Activated T-helper 1 cell treated with anti-CD3 and anti-CD28 coated beads, Interleukin-2, amount 50 U/mL, for 16 hours (primary cell): ENCODE measurements around the gene INTS1.

Source experiments
- DNase-seq, 2 donors: peaks; one replicate each; pipeline ENCODE4 v3.0.0-alpha.2; 2020; ENCODE audit warnings: low read depth in 1 of 2, low spot score in 1 of 2

The INTS1 gene

DNA sequence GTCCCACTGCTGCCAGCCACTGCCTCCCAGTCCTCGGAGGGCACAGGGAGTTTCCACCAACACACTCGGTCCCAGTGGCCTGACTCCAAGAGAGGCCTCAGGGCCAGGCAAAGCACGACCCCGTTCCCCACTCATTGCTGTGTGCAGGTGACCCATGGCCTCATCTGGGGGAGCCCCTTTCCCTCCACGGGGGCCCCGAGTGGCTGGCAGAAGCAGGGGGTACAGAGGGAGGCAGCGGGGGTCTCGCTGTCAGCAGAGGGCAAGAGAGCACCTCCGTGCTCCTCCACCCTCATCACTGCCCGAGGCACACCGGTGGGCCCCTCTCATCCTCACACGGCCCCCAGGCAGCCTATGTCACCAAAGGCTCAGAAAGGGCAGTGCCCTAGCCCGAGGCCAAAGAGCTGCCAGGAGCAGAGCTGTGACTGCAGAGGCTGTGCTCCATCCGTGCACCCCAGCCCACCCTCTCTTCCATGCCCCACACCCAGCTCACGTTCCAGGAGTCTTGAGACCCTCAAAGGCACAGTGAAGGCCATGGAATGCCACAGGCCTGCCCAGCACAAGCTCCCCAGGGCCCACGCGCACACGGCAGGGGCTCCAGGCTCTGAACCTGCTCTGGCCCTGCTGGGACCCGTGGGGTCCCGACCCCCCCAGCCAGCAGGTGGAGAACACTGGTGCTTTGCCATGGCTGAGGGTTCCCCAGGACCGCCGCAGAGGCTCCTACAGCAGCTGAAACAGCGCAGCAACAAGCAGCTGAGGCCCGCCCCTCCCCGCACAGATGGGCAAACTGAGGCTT lies 70.9 kb downstream of the INTS1 start:
- no peak for DNase-seq

DNA sequence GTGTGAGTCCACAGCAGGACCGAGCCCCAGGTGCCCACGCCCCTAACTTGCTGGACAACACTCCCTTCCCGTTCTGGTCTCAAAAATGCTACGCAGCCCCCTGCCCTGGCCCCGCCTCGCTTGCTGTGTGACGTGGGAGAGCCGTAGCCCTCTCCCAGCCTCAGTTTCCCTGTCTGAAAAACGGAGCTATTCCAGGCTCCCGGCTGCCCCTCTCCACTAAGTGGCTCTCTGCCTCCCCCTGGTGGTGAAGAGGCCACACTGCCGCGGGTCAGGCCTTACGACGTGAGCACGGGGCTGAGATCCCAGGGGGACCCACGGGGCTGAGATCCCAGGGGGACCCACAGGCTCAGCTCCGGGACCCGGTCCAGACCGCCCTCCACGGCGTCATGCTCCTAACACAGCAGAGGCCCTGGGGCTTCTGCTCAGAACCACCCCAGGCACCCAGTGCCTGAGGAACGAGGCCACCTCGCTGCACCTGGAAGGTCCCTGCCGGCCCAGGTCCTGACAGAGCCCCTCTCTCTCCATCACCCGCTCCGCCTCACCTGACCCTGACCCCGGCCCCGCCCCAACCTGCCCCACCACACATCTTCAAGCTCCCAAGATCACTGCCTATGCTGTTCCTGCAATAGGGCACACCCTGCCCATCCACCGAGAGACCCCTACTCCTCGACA lies 71.6 kb downstream of the INTS1 start:
- DNase-seq, result peak; percentile 69 to 70

DNA sequence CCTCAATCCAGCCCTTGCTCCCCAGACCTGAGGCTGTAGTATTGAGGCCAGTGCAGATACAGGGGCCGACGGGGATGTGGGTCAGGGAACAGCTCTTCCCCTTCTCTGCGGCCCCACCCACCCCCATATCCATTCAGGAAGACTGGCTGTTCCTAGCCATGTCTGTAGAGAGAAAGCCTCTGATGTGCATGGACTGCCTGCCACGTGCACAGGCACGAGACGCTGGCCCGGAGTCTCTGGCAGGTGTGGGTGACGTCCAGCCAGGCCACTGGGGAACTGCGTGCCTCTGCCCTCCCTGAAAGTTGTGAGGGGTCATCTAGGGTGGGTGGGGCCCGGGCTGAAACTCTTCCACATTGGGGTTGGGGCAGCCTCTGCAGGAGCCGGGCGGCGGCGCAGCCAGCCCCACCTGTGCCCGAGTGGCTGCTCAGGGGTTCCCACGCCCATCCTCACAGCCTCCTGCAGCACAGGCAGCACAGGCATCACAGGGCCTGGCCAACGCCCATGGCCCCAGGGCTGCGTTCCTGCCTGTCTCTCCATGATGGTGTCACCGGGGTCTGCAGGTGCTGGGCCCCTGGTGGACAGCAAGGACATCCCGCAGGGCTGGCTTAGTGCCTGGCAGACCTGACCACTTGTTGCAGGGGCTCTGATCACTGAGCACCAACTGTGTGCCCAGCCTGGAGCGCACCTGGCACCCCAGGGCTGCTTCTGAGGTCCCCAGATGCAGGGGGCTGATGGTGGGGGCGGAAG lies 72.4 kb downstream of the INTS1 start:
- no peak for DNase-seq

DNA sequence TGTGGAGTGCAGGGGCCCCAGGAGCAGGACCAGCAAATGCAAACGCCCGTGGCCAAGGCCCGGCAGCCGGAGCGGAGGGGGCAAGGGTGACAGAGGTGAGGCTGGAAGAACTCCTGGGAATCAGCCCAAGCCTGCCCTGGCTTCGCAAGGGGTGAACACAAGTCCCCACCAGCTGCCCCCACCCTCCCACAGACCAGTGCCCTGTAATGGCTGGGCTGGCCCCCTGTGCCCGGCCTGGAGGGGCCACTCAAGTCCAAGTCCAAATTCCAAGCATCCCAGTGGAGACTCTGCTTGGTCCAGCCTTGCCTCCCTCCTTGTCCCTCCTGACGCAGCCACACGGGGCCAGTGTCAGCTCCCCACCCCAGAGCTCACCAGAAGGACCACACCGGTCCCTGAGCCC lies 73.0 kb downstream of the INTS1 start:
- no peak for DNase-seq

DNA sequence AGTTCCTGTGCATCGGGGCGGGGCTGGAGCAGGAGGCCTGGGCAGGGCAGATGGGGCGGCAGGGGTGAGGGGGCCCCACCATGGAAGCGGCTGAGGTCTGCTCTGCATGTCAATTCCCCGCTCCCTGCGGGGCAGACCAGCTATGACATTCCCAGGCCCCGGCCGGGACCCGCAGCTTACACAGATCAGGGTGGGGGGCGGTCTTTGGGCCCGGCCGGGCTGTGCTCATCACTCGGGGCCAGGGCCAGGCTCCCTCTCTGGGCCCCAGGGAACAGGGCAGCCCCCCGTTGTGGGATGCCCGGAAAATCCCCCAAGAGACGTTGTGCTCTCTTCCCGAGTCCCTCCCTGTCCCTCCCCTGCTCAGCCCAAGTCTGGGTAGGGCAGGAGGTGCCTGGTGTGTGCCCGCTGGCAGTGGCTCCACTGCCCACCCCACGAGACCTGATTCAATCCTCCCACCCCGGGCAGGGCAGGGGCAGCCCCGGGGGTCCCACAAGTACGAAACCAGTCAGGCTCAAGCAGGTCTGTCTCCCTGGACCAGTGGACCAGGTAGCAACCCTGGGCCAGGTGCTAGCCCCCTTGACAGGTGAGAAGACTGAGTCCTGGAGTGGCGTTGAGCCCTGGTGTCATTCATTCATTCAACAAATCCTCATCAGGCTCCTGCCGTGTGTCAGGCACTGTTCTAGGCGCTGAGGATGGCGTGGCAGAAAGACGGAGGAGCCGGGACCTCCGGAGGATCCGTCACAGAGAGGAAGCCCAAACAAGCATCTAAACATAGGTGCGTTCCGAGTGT lies 73.9 kb downstream of the INTS1 start:
- no peak for DNase-seq

DNA sequence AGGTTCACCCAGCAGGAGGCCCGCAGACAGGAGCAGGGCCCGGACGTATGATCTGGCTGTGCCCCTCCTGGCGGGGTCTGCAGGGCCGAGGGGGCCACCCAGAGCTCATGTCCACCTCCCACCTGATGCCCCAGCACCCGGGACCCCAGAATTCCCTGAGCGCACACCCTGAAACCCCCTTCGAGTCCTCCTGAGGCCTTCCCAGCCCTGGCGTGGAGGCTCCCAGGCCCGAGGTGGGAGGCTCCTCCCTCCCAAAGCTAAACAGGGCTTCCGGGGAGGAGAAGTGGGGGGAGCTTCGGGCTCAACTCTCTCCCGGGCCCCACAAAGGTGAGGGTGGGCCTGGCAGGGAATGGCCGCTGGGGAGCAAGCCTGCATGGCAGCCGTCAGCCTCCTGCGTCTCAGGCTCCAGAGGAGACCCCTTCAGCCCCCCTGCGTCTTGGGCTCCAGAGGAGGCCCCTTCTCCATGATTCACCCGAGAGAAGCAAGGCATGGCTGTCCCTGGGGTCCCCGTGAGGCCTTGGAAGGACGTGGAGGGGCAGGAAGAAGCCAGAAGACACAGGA lies 75.2 kb downstream of the INTS1 start:
- no peak for DNase-seq

DNA sequence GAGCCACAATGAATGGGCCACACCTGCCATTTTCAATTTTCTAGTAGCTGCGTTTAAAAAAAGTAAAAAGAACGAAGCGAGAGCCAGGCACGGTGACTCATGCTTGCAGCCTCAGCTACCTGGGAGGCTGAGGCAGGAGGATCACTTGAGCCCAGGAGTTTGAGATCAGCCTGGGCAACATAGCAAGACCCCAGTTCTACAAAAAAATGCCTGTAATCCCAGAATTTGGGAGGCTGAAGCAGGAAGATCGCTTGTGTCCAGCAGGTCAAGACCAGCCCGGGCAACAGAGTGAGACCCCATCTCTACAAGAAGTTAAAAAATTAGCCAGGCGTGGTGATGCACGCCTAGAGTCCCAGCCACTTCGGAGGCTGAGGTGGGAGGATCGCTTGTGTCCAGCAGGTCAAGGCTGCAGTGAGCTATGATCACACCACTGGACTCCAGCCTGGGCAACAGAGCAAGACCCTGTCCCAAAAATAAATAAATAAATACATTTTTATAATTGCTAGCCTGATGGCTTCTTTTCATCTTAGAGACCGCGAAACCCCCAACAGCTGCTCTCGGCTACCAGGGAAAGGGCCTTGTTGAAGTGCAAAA lies 77.0 kb downstream of the INTS1 start:
- no peak for DNase-seq

DNA sequence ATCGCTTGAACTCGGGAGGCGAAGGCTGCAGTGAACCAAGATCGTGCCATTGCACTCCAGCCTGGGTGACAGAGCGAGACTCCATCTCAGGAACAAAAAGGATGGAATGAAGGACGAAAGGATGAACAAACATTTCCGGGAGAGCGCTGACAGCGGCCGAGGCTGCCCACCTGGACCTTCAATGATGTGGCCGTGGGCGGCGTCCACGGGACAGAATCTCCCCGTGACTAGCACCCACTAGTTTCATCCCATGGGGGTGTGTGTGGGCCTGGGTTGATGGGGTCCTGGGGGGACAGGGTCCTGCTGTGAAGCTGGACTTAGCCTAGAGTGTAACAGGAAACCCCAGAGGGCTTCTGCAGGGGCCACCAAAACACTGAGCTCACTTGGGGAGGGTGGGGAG lies 77.7 kb downstream of the INTS1 start:
- DNase-seq, result no peak

DNA sequence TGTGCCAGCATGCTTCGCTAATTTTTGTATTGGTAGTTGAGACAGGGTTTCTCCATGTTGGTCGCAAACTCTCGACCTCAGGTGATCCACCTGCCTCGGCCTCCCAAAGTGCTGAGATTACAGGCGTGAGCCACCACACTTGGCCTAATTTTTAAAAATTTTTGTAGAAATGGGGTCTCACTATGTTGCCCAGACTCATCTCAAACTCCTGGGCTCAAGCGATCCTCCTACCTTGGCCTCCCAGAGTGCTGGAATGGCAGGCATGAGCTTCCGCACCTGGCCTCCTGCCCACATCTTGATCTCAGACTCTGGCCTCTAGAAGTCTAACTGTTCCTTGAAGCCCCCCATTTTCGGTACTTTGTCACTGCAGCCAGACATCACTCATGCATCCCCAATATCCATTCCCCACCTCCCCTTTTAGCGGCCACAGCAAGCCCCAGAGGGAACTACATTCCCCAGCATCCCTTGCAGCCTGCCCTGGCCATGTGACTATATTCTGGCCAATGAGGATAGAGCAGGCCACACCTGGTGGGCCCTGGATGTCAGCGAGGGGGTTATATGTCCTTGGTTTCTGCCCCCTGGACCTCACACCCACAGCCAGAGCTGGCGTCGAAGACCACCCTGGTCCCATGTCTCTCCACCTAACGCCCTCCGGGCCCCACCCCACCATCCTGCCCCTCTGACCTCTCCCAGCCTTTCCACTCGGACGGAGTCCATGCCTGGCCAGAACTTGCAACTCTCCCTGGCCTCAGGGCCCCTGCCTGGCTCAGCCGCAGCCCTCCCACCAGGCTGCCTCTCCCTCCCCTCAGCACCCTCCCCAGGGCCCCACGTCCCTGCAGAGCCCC lies 78.7 kb downstream of the INTS1 start:
- no peak for DNase-seq

DNA sequence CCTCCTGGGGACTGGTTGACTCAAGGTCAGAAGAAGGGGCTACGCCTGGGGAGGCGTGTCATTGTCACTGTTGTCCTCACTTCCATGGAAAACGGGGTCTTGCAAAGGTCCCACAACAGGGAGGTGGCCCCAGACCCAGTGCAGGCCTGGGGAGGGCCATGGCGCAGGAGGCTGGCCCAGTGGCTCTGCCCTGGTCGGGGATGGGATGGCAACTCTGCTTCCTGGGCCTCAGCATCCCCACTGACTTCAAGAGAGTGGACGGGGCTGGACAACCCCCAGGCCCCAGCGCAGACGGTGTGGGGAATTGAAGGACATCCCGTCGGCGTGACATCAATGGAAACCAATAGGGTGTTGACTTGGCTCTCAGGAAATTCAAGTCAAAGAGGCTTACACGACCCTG lies 80.1 kb downstream of the INTS1 start:
- no peak for DNase-seq

DNA sequence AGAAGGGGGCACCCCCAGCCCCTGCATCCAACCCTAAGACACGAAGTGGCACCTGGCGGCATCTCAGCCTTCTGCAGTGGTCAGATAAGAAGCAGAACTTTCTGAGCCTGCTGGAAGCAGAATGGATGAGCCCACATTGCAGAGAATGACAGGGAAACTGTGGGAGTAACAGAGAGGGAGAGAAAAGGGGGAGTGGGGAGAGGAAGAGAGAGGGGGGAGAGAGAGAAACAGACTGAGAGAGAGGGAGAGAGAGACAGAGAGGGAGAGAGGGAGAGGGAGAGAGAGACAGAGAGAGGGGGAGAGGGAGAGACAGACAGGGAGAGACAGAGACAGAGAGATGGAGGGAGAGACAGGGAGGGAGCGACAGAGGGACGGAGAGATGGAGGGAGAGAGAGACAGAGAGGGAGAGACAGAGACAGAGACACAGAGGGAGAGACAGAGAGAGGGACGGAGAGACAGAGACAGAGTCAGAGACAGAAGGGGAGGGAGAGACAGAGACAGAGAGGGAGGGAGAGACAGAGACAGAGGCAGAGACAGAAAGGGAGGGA lies 80.9 kb downstream of the INTS1 start:
- DNase-seq, result no peak

DNA sequence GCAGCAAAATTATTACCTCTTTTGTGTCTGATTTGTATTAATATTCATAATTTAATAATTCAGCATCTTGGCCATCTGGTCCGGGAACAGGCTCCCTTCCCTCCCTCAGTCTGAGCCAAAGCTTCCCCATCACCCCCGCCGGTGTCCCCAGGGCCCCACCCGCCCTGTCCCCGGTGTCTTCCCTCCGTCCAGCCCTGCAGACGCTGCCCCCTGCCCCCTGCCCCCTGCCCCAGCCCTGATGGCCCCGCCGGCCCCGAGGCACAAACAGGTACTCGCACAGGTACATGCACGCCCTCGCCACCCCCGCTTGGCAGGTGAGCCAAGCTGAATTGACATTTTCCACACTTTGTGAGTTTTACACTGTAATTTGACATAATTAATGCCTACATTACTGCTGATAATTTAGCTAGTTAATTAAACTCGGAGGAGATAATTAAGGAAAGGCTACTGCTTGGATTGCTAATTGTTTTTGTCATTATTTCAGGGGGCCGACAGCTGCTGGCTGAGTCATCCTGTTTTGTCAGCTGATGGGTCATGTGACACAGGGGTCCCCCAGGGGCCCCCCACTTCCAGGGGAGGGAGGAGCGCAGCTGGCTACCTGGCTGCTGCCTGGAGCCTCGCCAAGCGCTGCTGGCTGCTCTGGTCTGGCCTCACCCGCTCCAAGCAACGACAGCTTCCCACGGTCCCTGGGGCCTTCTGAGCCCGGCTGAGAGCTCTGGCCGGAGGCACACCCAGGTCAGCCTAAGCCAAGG lies 81.5 kb downstream of the INTS1 start:
- DNase-seq, result no peak

DNA sequence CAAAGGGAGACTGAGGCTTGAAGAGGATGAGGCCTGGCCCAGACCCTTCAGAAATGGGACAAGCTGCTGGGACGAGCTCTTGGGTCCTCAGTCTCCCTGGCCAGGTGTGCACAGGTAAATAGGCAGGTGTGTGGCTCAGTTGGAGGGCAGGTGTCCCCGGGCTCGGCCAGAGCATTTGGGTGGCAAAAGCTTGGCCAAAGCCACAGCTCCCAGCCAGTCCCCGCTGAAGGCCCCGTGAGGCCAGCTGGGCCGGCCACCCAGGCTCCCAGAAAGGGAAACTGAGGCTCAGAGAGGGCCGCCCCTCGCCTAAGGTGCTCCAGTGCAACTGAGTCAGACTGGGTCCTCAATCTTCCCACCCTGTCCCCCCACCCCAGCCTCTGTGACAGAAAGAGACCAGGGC lies 82.2 kb downstream of the INTS1 start:
- DNase-seq, result no peak

DNA sequence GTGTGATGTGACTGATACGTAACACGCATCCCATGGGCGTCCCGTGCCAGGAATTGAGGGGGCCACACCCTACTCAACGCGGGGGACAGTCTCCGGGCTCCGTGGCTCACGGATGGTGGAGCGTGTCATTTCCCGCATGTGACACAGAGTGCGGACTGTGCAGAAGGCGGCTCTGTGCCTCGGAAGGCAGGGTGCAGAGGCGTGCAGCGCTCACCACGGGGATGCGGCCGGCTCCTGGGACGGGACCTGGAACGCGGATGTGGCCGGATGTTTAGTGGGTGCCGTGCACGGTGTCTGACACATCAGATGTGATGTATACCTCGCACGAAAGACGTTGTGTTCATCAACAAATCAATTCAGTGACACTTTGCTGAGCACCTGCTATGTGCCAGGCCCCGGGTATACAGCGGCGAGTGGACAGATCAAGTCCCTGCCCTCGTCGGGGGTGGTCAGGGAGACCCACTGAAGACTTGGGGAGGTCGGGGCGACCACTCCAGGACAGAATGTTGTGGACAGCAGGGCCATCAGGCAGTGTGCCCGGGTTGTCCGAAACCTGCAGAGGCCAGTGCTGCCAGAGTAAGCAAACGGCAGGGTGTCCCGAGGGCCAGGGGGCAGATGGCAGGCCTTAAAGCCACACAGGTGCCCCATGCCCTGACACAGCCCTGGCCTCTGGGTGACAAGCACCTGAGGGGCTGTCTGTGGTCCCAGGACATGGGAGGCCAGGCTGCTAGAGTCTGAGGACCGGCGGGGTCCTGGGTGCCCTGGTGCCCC lies 83.0 kb downstream of the INTS1 start:
- no peak for DNase-seq
